ENCODE measurements around the gene BRAF.
"Not testable (repeated sequence)": the region's sequence is repeated elsewhere in the genome, so short reads cannot be mapped to it uniquely, and the experiment has no call there.

Gene BRAF

GRCh38 chr7:140714331-140715040 is 210.2 kb downstream of the BRAF start:
- Histone ChIP-seq H4K20me1 (ENCODE audit: insufficient read depth, low read length) (no peaks in the 10 kb centered on the region), H3K9ac (ENCODE audit: low read length) (no peak overlapping the region), H2AFZ (ENCODE audit: low read length) (no peak overlapping the region), H3K4me1 (ENCODE audit: insufficient read depth, low read length, severe bottlenecking) (peaks cover 18% of the 10 kb centered on the region), H3K79me2 (ENCODE audit: insufficient read depth, low read length) (no peaks in the 10 kb centered on the region), H3K27me3 (ENCODE audit: insufficient read depth, low read length) (no peaks in the 10 kb centered on the region), H3K9me3 (ENCODE audit: low read length) (no peaks in the 10 kb centered on the region), H3K4me3 (ENCODE audit: low read depth, low read length, poor library complexity, severe bottlenecking) (no peak overlapping the region), H3F3A (ENCODE audit: insufficient read depth, low read length) (no peaks in the 10 kb centered on the region), H3K36me3 (ENCODE audit: insufficient read depth, low read length) (peaks cover 5% of the 10 kb centered on the region; the same call in 1 of the 2 replicates), H3K4me2 (ENCODE audit: low read length) (no peak overlapping the region), H3K9me2 (ENCODE audit: low read depth, low read length) (no peaks in the 10 kb centered on the region), H3K27ac (ENCODE audit: low read depth, low read length, poor library complexity, severe bottlenecking) (no peak overlapping the region)
- no peak for TF ChIP-seq EZH2 (IDR thresholded peaks at IDR 0.05; ENCODE audit: borderline replicate concordance, low read length)
- TF ChIP-seq CTCF (IDR thresholded peaks at IDR 0.05; ENCODE audit: low read length) = no peak

GRCh38 chr7:140712392-140712791 is 212.3 kb downstream of the BRAF start:
- not testable (repeated sequence) for H3K9me3 ChIP-seq (ENCODE audit: low read length); H3K79me2 ChIP-seq (ENCODE audit: insufficient read depth, low read length); H3K27ac ChIP-seq (ENCODE audit: low read depth, low read length, poor library complexity, severe bottlenecking); H2AFZ ChIP-seq (ENCODE audit: low read length); H3K4me3 ChIP-seq (ENCODE audit: low read depth, low read length, poor library complexity, severe bottlenecking); H4K20me1 ChIP-seq (ENCODE audit: insufficient read depth, low read length); H3K9me2 ChIP-seq (ENCODE audit: low read depth, low read length); H3K9ac ChIP-seq (ENCODE audit: low read length); H3K4me1 ChIP-seq (ENCODE audit: insufficient read depth, low read length, severe bottlenecking); H3K4me2 ChIP-seq (ENCODE audit: low read length); H3K27me3 ChIP-seq (ENCODE audit: insufficient read depth, low read length); H3K36me3 ChIP-seq (ENCODE audit: insufficient read depth, low read length); H3F3A ChIP-seq (ENCODE audit: insufficient read depth, low read length)

GRCh38 chr7:140708764-140709163 is 216.0 kb downstream of the BRAF start:
- not testable (repeated sequence) for H3K27me3 ChIP-seq (ENCODE audit: insufficient read depth, low read length); H3K9me3 ChIP-seq (ENCODE audit: low read length)

GRCh38 chr7:140707132-140707531 is 217.6 kb downstream of the BRAF start:
- no peaks in the 10 kb centered on the region for H4K20me1 ChIP-seq (ENCODE audit: insufficient read depth, low read length)
- no peaks in the 10 kb centered on the region for H3K27me3 ChIP-seq (ENCODE audit: insufficient read depth, low read length)
- no peaks in the 10 kb centered on the region for H3K9me2 ChIP-seq (ENCODE audit: low read depth, low read length)
- peaks cover 44% of the 10 kb centered on the region for H3K36me3 ChIP-seq (ENCODE audit: insufficient read depth, low read length)
- no peaks in the 10 kb centered on the region for H3K4me1 ChIP-seq (ENCODE audit: insufficient read depth, low read length, severe bottlenecking)
- H3K27ac ChIP-seq (ENCODE audit: low read depth, low read length, poor library complexity, severe bottlenecking) = no peak overlapping the region
- H3K9me3 ChIP-seq (ENCODE audit: low read length) = no peaks in the 10 kb centered on the region
- peaks cover 5% of the 10 kb centered on the region for H3K79me2 ChIP-seq (ENCODE audit: insufficient read depth, low read length)
- TF ChIP-seq CTCF (IDR thresholded peaks at IDR 0.05; ENCODE audit: low read length) (no peak), EZH2 (IDR thresholded peaks at IDR 0.05; ENCODE audit: borderline replicate concordance, low read length) (no peak)
- no peaks in the 10 kb centered on the region for H3F3A ChIP-seq (ENCODE audit: insufficient read depth, low read length)
- H3K9ac ChIP-seq (ENCODE audit: low read length) = no peak overlapping the region
- H3K4me3 ChIP-seq (ENCODE audit: low read depth, low read length, poor library complexity, severe bottlenecking) = no peak overlapping the region
- no peak overlapping the region for H3K4me2 ChIP-seq (ENCODE audit: low read length)
- H2AFZ ChIP-seq (ENCODE audit: low read length) = no peak overlapping the region

More at GRCh38 chr7:140708764-140709163, 216.0 kb downstream of the BRAF start:
- not testable (repeated sequence) for H3F3A ChIP-seq (ENCODE audit: insufficient read depth, low read length); H3K4me2 ChIP-seq (ENCODE audit: low read length); H2AFZ ChIP-seq (ENCODE audit: low read length); H3K79me2 ChIP-seq (ENCODE audit: insufficient read depth, low read length); H3K27ac ChIP-seq (ENCODE audit: low read depth, low read length, poor library complexity, severe bottlenecking); H4K20me1 ChIP-seq (ENCODE audit: insufficient read depth, low read length); H3K9ac ChIP-seq (ENCODE audit: low read length); H3K4me1 ChIP-seq (ENCODE audit: insufficient read depth, low read length, severe bottlenecking); H3K9me2 ChIP-seq (ENCODE audit: low read depth, low read length); H3K4me3 ChIP-seq (ENCODE audit: low read depth, low read length, poor library complexity, severe bottlenecking)
- peaks cover 34% of the 10 kb centered on the region for H3K36me3 ChIP-seq (ENCODE audit: insufficient read depth, low read length)

Measured in OCI-LY1 (cell line).